ENCODE data around the gene TNRC6C.

GRCh38 chr17:77930780-77931768 lies 27.4 kb upstream of the TNRC6C start:
- TF ChIP-seq POLR2A (IDR thresholded peaks at IDR 0.05) = no peak
- no peak for TF ChIP-seq CTCF (IDR thresholded peaks at IDR 0.05)
